AG04449 (cell line): Measurements from ENCODE around the gene NOL9.

Experiments
- CTCF ChIA-PET: fragments of 350-600 bp; formaldehyde crosslinking; extraction: SDS; loops from one replicate; lab custom pipeline; 2021; ENCODE audit warnings: antibody characterized with exemption; lab: Yijun Ruan, JAX
- POLR2A ChIA-PET: fragments of 400-600, 350-600 bp; formaldehyde crosslinking; extraction: SDS; loops from one replicate; lab custom pipeline; 2020; ENCODE audit warnings: antibody characterized with exemption, inconsistent platforms; lab: Yijun Ruan, JAX
- DNase-seq: peaks from one replicate; pipeline ENCODE4 v3.0.0-alpha.2; 2010; ENCODE audit warnings: low read depth, low spot score
- H3K4me3 ChIP-seq: 2 replicates; pipeline ENCODE4 v1.5.1; 2011; ENCODE audit warnings: low read depth, mild to moderate bottlenecking, control low read depth, low read length
- CTCF ChIP-seq: IDR thresholded peaks from one replicate; pipeline ENCODE4 v1.5.1; 2011; ENCODE audit warnings: mild to moderate bottlenecking, moderate library complexity, low read length, control low read depth, inconsistent platforms; ENCODE audit not compliant: insufficient read depth; ENCODE audit errors: missing control alignments

Gene NOL9

GRCh38 chr1:6504887-6505286 lies 49.4 kb downstream of the NOL9 start:
- H3K4me3 ChIP-seq: no peak overlapping the region
- TF ChIP-seq CTCF: no peak
- ChIA-PET POLR2A (no interaction called here), CTCF (interaction anchor here (1.0 to 8.4 kb wide), 3 partner anchors 14 to 24 kb away, joined by 3 to 96 read pairs (median 5); partner anchors contain the start of gene PLEKHG5)
- DNase-seq: no peak

DNA sequence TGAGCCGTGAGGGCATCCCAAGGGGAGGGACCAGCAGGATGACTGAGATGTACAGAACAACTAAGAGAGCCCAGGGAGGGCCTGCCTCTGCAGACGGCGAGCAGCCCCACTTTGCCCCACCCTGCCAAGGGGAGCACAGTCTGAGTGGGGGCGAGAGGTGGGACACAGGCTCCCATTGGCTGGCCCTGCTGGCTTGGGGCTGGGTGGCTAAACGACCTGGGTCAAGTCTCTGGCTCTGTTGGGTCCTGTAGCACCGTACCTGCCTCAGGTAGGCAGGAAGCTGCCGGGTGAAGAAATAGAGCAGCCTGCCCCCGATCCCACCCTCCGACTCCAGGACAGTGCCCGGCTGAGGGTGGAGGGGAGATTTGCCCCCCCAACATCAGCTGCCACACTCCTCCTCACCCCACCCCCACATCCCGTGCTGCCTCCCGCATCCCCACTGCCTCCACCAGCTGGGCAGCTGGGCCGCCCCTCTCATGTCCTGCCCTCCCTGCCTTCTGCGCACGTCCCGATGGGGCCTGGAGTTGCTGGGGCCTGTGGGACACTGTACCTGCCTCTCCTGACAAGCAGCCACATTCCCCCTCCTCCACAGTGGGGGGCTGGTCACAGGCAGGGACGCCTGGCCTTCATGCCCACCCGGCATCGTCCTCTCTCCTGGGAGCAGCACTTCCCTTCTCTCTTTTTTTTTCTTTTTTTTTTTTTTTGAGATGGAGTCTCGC lies 50.3 kb downstream of the NOL9 start:
- DNase-seq: no peak
- no peak overlapping the region for H3K4me3 ChIP-seq
- no peak for TF ChIP-seq CTCF
- POLR2A ChIA-PET: no interaction called here
- CTCF ChIA-PET: interaction anchor here (1.8 to 8.4 kb wide), 4 partner anchors 14 to 51 kb away, joined by 4 to 96 read pairs (median 9); partner anchors contain the start of gene PLEKHG5

GRCh38 chr1:6502000-6502891 lies 52.1 kb downstream of the NOL9 start:
- no peak overlapping the region for H3K4me3 ChIP-seq
- DNase-seq: no peak
- ChIA-PET POLR2A (no interaction called here), CTCF (interaction anchor here (0.8 to 8.4 kb wide), 7 partner anchors 10 to 52 kb away, joined by 3 to 96 read pairs (median 4); partner anchors contain the start of gene PLEKHG5)
- no peak for TF ChIP-seq CTCF

DNA sequence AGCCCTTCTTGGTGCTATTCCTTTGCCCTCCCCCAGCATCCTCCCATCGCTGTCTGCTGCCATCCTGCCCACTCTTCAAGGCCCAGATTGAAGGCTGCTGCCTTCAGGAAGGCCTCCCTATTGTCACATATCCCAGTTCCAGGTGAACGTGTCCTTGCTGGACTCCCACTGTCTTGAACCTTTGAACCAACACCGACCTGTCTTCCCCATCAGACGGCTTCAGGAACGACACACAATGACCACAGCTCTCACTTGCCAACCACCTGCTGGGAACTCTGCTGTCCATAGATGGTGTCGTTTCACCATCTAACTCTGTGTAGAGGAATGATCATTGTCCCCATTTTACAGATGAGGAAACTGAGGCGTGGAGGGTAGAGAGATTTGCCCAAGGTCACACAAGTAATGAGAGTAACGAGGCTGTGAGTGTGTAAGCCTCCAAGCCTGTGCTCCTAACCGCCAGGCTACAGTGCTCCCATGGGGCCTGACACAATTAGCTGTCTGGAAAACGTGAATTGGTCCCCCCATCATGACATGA lies 53.0 kb downstream of the NOL9 start:
- no peak for TF ChIP-seq CTCF
- ChIA-PET CTCF (interaction anchor here (1.7 to 8.4 kb wide), 3 partner anchors 11 to 15 kb away, joined by 4 to 96 read pairs (median 13); partner anchors contain the start of gene PLEKHG5), POLR2A (no interaction called here)
- no peak overlapping the region for H3K4me3 ChIP-seq
- DNase-seq: no peak

DNA sequence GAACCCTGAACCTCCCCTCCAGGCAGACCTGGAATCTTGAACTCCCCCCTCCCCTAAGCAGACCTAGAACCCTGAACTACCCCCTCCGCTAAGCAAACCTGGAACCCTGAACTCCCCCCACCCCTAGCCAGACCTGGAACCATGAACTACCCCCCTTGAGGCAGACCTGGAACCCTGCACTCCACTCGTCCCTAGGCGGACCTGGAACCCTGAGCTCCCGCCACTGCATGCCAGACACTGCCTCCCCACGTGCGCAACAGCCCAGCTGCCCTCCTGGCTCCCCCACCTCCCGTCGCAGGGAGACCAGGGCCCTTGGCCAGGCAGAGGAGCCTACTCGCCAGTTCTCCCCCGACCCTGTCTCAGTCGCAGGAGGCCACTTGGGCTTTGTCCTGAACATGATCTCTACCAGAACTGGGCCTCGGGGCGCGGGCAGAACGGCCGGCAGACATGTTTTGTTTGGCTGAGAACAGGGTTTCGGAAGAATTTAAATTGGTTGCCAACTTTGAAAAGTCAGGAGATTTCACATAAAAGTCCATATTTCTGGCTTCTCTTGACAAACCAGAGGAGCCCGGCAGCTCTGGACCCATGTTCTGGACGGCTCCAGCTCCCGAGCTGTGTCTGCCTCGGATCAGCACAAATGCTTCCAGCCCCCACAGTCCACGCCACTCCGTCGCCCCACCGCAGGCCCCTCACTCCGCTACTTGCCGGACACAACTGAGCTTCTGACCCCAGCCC lies 53.6 kb downstream of the NOL9 start:
- no peak overlapping the region for H3K4me3 ChIP-seq
- ChIA-PET CTCF (interaction anchor here (0.6 to 8.4 kb wide), 3 partner anchors 10 to 38 kb away, joined by 3 to 96 read pairs (median 13); partner anchors contain the start of gene PLEKHG5), POLR2A (no interaction called here)
- no peak for DNase-seq
- TF ChIP-seq CTCF: no peak
